CD4-positive, alpha-beta T cell (primary cell): ENCODE results near the gene COG5. TPM values are rescaled to one million over a fixed set of nuclear protein-coding genes. Genes with fewer than 3 reads are reported as not detected.

ENCODE experiments used
- ATAC-seq: fragments of 200-7000 bp; cut with Tn5 transposase; one replicate; pipeline ENCODE4 v1.10.0; 2022; ENCODE audit warnings: mild to moderate bottlenecking; ENCODE audit not compliant: poor library complexity
- CTCF ChIA-PET: fragments of 350-600 bp; sonication (Branson Sonifier 250); formaldehyde crosslinking; loops from one replicate; lab custom pipeline; 2021; ENCODE audit warnings: antibody characterized with exemption, inconsistent platforms; lab: Charles Lee
- POLR2A ChIA-PET: fragments of 350-600 bp; sonication (Branson Sonifier 250); formaldehyde crosslinking; loops from one replicate; lab custom pipeline; 2021; ENCODE audit warnings: antibody characterized with exemption, inconsistent platforms; lab: Charles Lee
- DNase-seq, 14 experiments: peaks; one replicate each; pipeline ENCODE4 v3.0.0-alpha.2; 2013 to 2020; ENCODE audit warnings: mixed read lengths in 2 of 14
- H3K27ac ChIP-seq, 2 donors: one replicate each; pipeline versions ENCODE4 v1.5.1 to v1.7.0; 2013; ENCODE audit warnings: low read length in 2 of 2, low read depth in 1 of 2, mild to moderate bottlenecking in 1 of 2
- H3K27me3 ChIP-seq, 2 experiments: 1 replicate in 1 of 2; 2 replicates in 1 of 2; pipeline versions ENCODE4 v1.6.1 to v1.7.0; 2013; ENCODE audit warnings: low read length in 2 of 2, control low read depth in 1 of 2, mild to moderate bottlenecking in 1 of 2, moderate library complexity in 1 of 2; ENCODE audit not compliant: insufficient read depth in 2 of 2, control insufficient read depth in 1 of 2
- H3K36me3 ChIP-seq: one replicate; pipeline ENCODE4 v1.6.1; 2013; ENCODE audit warnings: low read length, control low read depth; ENCODE audit not compliant: insufficient read depth
- H3K4me1 ChIP-seq: one replicate; pipeline ENCODE4 v1.6.1; 2013; ENCODE audit warnings: low read length, control low read depth; ENCODE audit not compliant: insufficient read depth
- H3K4me3 ChIP-seq: one replicate; pipeline ENCODE4 v1.5.1; 2013; ENCODE audit warnings: mild to moderate bottlenecking, low read length, moderate library complexity
- H3K9me3 ChIP-seq, 2 experiments: 1 replicate in 1 of 2; 2 replicates in 1 of 2; pipeline versions ENCODE4 v1.6.1 to v1.7.0; 2013; ENCODE audit warnings: low read length in 2 of 2, mild to moderate bottlenecking in 2 of 2, control low read depth in 1 of 2, moderate library complexity in 1 of 2; ENCODE audit not compliant: control insufficient read depth in 1 of 2, insufficient read depth in 1 of 2
- H3K27ac Mint-ChIP-seq: one replicate; pipeline ENCODE4 v1.8.0; 2020; ENCODE audit warnings: mixed read lengths
- H3K27me3 Mint-ChIP-seq: one replicate; pipeline ENCODE4 v1.8.0; 2021; ENCODE audit warnings: mixed read lengths
- H3K36me3 Mint-ChIP-seq: one replicate; pipeline ENCODE4 v1.8.0; 2021; ENCODE audit warnings: low read depth, mixed read lengths
- H3K4me1 Mint-ChIP-seq: one replicate; pipeline ENCODE4 v1.8.0; 2021; ENCODE audit warnings: low read depth, mixed read lengths
- H3K4me3 Mint-ChIP-seq: one replicate; pipeline ENCODE4 v1.8.0; 2020; ENCODE audit warnings: mild to moderate bottlenecking, mixed read lengths
- H3K9me3 Mint-ChIP-seq: one replicate; pipeline ENCODE4 v1.8.0; 2020; ENCODE audit warnings: mixed read lengths
- intact Hi-C, 2 experiments: fragments of 100-400 bp; cut with DNase I in 1 of 2; cut with micrococcal nuclease in 1 of 2; formaldehyde crosslinking; loops; one replicate each; pipeline versions ENCODE4 v1.15.1 to v1.9.0; 2023 to 2025; cut with DNase I, micrococcal nuclease
- total RNA-seq, 174 experiments: library from RNA in 2 of 174; stranded (reverse) in 2 of 174; gene quantifications; one replicate each; pipeline ENCODE4 v1.2.3 and lab custom pipeline; 2021 to 2026
- TF ChIP-seq, protein P1 (sequence below): fragments of 200-600 bp; IDR thresholded peaks from one replicate; pipeline ENCODE4 v1.8.0; 2022; ENCODE audit warnings: antibody characterized with exemption, mild to moderate bottlenecking

Gene COG5
- total RNA-seq, 2 experiments from 2014 or later, result 43.4 to 44.5 TPM

- CTCF ChIA-PET, result no interaction called here
Observed at GRCh38 chr7:107505997-107506673, 57.6 kb downstream of the COG5 start.

GRCh38 chr7:107505362-107505761, 58.4 kb downstream of the COG5 start:
- Histone ChIP-seq H3K9me3 (no peaks in the 10 kb centered on the region), H3K4me1 (peaks cover 4% of the 10 kb centered on the region), H3K27ac (no peak overlapping the region), H3K27me3 (no peaks in the 10 kb centered on the region), H3K36me3 (peaks cover 18% of the 10 kb centered on the region), H3K4me3 (no peak overlapping the region)
- ATAC-seq, result no peak
- peaks cover 31% of the 10 kb centered on the region for H3K36me3 Mint-ChIP-seq
- ChIA-PET POLR2A (no interaction called here), CTCF (no interaction called here)
- H3K4me1 Mint-ChIP-seq, result peaks cover 29% of the 10 kb centered on the region
- no peak overlapping the region for H3K27ac Mint-ChIP-seq
- TF ChIP-seq, protein P1, sequence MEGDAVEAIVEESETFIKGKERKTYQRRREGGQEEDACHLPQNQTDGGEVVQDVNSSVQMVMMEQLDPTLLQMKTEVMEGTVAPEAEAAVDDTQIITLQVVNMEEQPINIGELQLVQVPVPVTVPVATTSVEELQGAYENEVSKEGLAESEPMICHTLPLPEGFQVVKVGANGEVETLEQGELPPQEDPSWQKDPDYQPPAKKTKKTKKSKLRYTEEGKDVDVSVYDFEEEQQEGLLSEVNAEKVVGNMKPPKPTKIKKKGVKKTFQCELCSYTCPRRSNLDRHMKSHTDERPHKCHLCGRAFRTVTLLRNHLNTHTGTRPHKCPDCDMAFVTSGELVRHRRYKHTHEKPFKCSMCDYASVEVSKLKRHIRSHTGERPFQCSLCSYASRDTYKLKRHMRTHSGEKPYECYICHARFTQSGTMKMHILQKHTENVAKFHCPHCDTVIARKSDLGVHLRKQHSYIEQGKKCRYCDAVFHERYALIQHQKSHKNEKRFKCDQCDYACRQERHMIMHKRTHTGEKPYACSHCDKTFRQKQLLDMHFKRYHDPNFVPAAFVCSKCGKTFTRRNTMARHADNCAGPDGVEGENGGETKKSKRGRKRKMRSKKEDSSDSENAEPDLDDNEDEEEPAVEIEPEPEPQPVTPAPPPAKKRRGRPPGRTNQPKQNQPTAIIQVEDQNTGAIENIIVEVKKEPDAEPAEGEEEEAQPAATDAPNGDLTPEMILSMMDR, result no peak
- no peaks in the 10 kb centered on the region for H3K27me3 Mint-ChIP-seq
- DNase-seq, result no peak
- no peak overlapping the region for H3K4me3 Mint-ChIP-seq
- intact Hi-C loops, result no loop called here
- no peaks in the 10 kb centered on the region for H3K9me3 Mint-ChIP-seq

More at GRCh38 chr7:107505997-107506673, 57.6 kb downstream of the COG5 start:
- Histone ChIP-seq H3K4me1 (peaks cover 4% of the 10 kb centered on the region), H3K9me3 (no peaks in the 10 kb centered on the region), H3K27ac (no peak overlapping the region), H3K27me3 (no peaks in the 10 kb centered on the region), H3K4me3 (no peak overlapping the region), H3K36me3 (peaks cover 18% of the 10 kb centered on the region)
- H3K27ac Mint-ChIP-seq, result no peak overlapping the region
- H3K36me3 Mint-ChIP-seq, result peaks cover 31% of the 10 kb centered on the region
- POLR2A ChIA-PET, result no interaction called here
- no peak for ATAC-seq
- TF ChIP-seq, protein P1, result no peak
- intact Hi-C loops, result no loop called here
- DNase-seq, result peak in 2 of 14 experiments; percentile 6 to 22
- no peaks in the 10 kb centered on the region for H3K9me3 Mint-ChIP-seq
- H3K27me3 Mint-ChIP-seq, result no peaks in the 10 kb centered on the region
- peaks cover 30% of the 10 kb centered on the region for H3K4me1 Mint-ChIP-seq
- H3K4me3 Mint-ChIP-seq, result no peak overlapping the region

DNA sequence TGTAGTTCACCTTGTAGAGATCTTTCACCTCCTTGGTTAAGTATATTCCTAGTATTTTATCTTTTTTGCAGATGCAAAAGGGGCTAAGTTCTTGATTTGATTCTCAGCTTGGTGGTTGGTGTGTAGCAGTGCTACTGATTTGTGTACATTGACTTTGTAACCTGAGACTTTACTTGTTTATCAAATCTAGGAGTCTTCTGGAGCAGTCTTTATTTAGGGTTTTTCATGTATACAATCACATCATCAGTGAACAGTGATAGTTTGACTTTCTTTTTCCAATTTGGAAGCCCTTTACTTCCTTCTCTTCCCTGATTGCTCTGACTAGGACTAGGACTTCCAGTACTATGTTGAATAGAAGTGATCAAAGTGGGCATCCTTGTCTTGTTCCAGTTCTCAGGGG, 60.0 kb downstream of the COG5 start:
- intact Hi-C loops, result no loop called here
- Histone ChIP-seq H3K9me3 (no peaks in the 10 kb centered on the region), H3K27me3 (no peaks in the 10 kb centered on the region), H3K4me1 (peaks cover 4% of the 10 kb centered on the region), H3K4me3 (no peak overlapping the region), H3K36me3 (peaks cover 18% of the 10 kb centered on the region), H3K27ac (no peak overlapping the region)
- DNase-seq (no peak), ATAC-seq (no peak)
- H3K36me3 Mint-ChIP-seq, result peaks cover 37% of the 10 kb centered on the region
- H3K27me3 Mint-ChIP-seq, result no peaks in the 10 kb centered on the region
- H3K27ac Mint-ChIP-seq, result no peak overlapping the region
- no peaks in the 10 kb centered on the region for H3K9me3 Mint-ChIP-seq
- no peak overlapping the region for H3K4me3 Mint-ChIP-seq
- peaks cover 32% of the 10 kb centered on the region for H3K4me1 Mint-ChIP-seq
- POLR2A ChIA-PET, result no interaction called here
- CTCF ChIA-PET, result no interaction called here
- TF ChIP-seq, protein P1, result no peak
